ENCODE measurements around the gene RPL7L1. TPM values are rescaled to one million over a fixed set of nuclear protein-coding genes. Genes with fewer than 3 reads are reported as not detected.

RPL7L1 gene
- polyA plus RNA-seq, 1 experiment: 45.0 TPM

GRCh38 chr6:42845327-42845694, 34.1 kb upstream of the RPL7L1 start:
- POLR2A ChIA-PET: interaction anchor here (1.0 kb wide), 2 partner anchors 60 to 63 kb away, joined by 3 read pairs; partner anchors contain the start of gene BICRAL
- H3K9me3 ChIP-seq (ENCODE audit: control insufficient read depth, insufficient read depth, low read length): no peaks in the 10 kb centered on the region

DNA sequence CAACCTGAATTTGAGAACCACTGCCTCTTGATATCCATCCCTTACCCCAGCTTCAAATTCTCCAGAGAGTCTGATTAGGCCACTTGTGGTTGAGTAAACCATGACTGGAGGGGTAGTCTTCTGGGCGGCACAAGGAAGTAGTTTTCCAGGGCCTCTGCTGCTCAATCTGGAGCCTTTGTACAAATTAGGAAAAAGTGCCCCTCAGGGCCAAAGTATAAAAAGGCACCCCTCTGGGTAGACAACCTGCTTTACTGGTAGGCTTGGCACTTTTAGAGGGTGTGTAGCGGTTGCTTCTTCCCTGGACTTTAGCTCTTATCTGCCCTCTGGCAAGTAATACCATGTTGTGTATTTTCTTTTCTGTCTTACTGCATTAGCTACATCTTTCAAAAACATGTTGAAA, 32.9 kb upstream of the RPL7L1 start:
- ChIA-PET CTCF (no interaction called here), POLR2A (interaction anchor here (0.7 kb wide), 1 partner anchor 460 kb away, joined by 3 read pairs; no protein-coding TSS in a partner anchor)
- Histone ChIP-seq H3K27me3 (ENCODE audit: control insufficient read depth, insufficient read depth, low read length) (no peaks in the 10 kb centered on the region), H3K27ac (ENCODE audit: low read depth, low read length) (no peak overlapping the region), H3K4me3 (ENCODE audit: low read depth, low read length) (no peak overlapping the region), H3K9me3 (ENCODE audit: control insufficient read depth, insufficient read depth, low read length) (no peaks in the 10 kb centered on the region)
- DNase-seq (ENCODE audit: low read depth, low spot score): no peak
- no peak for TF ChIP-seq CTCF (IDR thresholded peaks at IDR 0.05; ENCODE audit: low read depth, low read length)

More at GRCh38 chr6:42845327-42845694, 34.1 kb upstream of the RPL7L1 start:
- no peak overlapping the region for H3K27ac ChIP-seq (ENCODE audit: low read depth, low read length)
- no peaks in the 10 kb centered on the region for H3K27me3 ChIP-seq (ENCODE audit: control insufficient read depth, insufficient read depth, low read length)
- TF ChIP-seq CTCF (IDR thresholded peaks at IDR 0.05; ENCODE audit: low read depth, low read length): no peak
- no peak overlapping the region for H3K4me3 ChIP-seq (ENCODE audit: low read depth, low read length)
- CTCF ChIA-PET: interaction anchor here (1.0 kb wide), 1 partner anchor 184 kb away, joined by 4 read pairs; no protein-coding TSS in a partner anchor
- no peak for DNase-seq (ENCODE audit: low read depth, low spot score)

DNA sequence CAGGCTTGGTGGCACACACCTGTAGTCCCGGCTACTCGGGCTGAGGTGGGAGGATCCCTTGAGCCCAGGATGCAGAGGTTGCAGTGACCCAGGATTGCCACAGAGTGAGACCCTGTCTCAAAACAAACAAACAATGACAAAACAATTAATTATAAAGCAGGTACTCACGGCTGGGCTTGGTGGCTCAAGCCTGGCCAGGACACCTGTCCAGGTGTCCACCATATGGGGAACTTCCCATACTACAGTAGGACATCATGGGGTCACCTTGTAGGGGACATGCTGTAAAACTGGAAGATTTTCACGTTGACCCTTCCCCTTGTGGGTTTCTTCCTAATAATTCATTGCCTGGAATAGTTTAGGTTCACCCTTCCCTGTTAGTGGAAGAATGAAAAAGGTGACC, 30.7 kb upstream of the RPL7L1 start:
- POLR2A ChIA-PET: interaction anchor here (0.7 kb wide), 1 partner anchor 64 kb away, joined by 4 read pairs; no protein-coding TSS in a partner anchor
- Histone ChIP-seq H3K4me3 (ENCODE audit: low read depth, low read length) (no peak overlapping the region), H3K9me3 (ENCODE audit: control insufficient read depth, insufficient read depth, low read length) (no peaks in the 10 kb centered on the region), H3K27me3 (ENCODE audit: control insufficient read depth, insufficient read depth, low read length) (no peaks in the 10 kb centered on the region), H3K27ac (ENCODE audit: low read depth, low read length) (no peak overlapping the region)
- CTCF ChIA-PET: no interaction called here
- no peak for TF ChIP-seq CTCF (IDR thresholded peaks at IDR 0.05; ENCODE audit: low read depth, low read length)
- DNase-seq (ENCODE audit: low read depth, low spot score): no peak

- ChIA-PET POLR2A (interaction anchor here (1.5 kb wide), 1 partner anchor 69 kb away, joined by 4 read pairs; no protein-coding TSS in a partner anchor), CTCF (no interaction called here)
- H3K4me3 ChIP-seq (ENCODE audit: low read depth, low read length): no peak overlapping the region
- DNase-seq (ENCODE audit: low read depth, low spot score): no peak
- H3K27ac ChIP-seq (ENCODE audit: low read depth, low read length): no peak overlapping the region
- H3K27me3 ChIP-seq (ENCODE audit: control insufficient read depth, insufficient read depth, low read length): no peaks in the 10 kb centered on the region
- no peak for TF ChIP-seq CTCF (IDR thresholded peaks at IDR 0.05; ENCODE audit: low read depth, low read length)
- no peaks in the 10 kb centered on the region for H3K9me3 ChIP-seq (ENCODE audit: control insufficient read depth, insufficient read depth, low read length)
Observed at GRCh38 chr6:42851599-42851998, 27.8 kb upstream of the RPL7L1 start.

DNA sequence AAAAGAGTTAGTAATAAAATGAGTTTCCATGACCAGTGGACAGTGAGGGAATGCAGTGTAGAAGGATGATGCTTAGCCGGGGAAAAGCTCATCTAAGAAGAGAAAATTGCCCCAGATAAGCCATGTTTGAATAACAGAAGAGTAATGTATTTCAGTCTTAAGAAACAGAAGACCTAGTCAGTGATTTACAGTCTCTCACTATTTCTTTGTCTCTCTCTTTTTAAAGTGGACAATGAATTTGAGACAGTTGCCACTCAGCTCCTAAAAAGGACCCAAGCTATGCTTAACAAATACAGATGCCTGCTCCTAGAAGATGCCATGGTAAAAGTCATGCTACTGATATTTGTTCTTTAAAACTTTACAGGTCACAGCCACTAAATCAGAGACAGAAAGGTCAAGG, 19.4 kb upstream of the RPL7L1 start:
- Histone ChIP-seq H3K4me3 (ENCODE audit: low read depth, low read length) (no peak overlapping the region), H3K9me3 (ENCODE audit: control insufficient read depth, insufficient read depth, low read length) (no peaks in the 10 kb centered on the region), H3K27me3 (ENCODE audit: control insufficient read depth, insufficient read depth, low read length) (no peaks in the 10 kb centered on the region), H3K27ac (ENCODE audit: low read depth, low read length) (no peak overlapping the region)
- TF ChIP-seq CTCF (IDR thresholded peaks at IDR 0.05; ENCODE audit: low read depth, low read length): no peak
- CTCF ChIA-PET: no interaction called here
- no peak for DNase-seq (ENCODE audit: low read depth, low spot score)
- POLR2A ChIA-PET: no interaction called here

All from AG04450 (cell line).